Activated naive CD4-positive, alpha-beta T cell treated with Interleukin-2 at 50 U/mL for 16 hours (primary cell): ENCODE results near the gene PHRF1.

Experiments used
- DNase-seq: peaks from one replicate; pipeline ENCODE4 v3.0.0-alpha.2; 2020

PHRF1 gene

DNA sequence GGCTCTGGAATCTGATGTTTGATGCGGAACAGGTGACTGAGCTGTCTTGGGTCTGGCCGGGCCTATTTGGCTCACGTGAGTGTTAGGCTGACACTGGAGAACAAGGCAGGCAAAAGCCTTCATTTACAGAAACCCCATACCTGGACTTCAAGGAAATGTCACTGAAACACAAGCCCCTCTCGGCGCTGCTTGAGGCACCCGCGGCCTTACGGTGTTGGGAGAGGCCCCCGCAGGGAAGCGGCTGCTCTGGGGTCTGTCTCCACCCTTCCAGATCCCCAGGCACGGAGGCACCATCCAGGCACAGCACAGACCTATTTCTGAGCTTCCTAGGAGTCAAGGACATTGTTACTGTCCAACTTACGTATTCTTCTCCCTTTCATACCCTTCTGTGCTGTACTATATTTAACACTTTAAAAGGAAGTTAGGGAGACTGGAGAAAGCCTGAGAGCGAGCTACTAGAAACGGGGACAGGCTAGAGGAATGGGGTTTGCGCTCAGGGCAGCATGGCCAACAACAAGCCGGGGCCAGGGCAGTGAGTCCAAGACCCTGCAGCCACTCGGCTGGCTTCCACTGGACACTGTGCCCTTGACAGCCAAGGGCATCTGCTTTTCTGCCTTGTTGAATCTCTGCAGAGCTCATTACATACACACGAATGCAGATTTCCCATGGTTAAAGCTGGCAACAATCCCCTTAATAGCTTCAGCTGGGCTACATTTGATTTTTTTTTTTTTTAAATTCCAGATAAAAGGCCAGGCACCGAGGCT is 84.6 kb downstream of the PHRF1 start:
- no peak for DNase-seq
